HG02642 (cell line): ENCODE data around the gene TMPRSS4.

Experiments
- ATAC-seq: cut with Tn5 transposase; IDR thresholded peaks from one replicate; pipeline ENCODE4 v1.9.1; 2021; ENCODE audit warnings: mild to moderate bottlenecking; ENCODE audit not compliant: unreplicated experiment, poor library complexity

Gene TMPRSS4, protein sequence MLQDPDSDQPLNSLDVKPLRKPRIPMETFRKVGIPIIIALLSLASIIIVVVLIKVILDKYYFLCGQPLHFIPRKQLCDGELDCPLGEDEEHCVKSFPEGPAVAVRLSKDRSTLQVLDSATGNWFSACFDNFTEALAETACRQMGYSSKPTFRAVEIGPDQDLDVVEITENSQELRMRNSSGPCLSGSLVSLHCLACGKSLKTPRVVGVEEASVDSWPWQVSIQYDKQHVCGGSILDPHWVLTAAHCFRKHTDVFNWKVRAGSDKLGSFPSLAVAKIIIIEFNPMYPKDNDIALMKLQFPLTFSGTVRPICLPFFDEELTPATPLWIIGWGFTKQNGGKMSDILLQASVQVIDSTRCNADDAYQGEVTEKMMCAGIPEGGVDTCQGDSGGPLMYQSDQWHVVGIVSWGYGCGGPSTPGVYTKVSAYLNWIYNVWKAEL

DNA sequence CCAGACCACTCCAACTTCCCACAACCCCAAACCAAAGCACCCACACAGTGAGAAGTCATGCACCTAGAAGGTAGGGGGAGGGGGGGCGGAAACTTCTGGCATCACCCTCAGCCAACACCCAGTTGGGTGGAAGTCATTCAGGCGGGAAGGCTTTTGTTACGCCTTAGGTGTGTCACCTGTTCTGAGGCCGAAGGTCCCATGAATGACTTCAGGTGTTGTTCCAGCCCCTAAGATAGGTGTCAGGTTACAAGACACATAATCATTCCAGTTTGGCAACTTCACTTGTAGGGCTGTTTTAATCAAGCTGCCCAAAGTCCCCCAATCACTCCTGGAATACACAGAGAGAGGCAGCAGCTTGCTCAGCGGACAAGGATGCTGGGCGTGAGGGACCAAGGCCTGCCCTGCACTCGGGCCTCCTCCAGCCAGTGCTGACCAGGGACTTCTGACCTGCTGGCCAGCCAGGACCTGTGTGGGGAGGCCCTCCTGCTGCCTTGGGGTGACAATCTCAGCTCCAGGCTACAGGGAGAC is at the start of gene TMPRSS4:
Gene TMPRSS4, plus strand, starts transcription at position 325 of the 528 bp plus-strand sequence. CDS start 225 bp downstream, outside the sequence.
- ATAC-seq, result no peak

DNA sequence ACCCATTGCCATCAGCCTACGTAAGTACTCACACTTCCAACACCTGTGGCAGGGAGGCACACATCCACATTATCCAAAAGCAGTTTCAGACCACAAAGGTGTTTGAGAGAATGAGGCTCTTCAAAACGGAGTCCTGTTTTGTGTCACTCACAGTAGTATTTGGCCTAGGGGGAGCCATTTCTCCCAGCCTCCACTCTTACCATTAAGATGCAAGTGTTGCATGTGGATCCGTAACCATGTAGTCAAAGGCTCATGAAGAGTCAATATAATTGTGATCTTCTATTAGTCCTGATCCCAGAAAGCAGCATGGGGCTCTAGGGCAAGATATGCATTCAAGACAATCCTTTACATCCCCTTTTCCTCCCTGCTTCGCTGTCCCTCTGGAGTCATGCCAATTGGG is 49.2 kb upstream of the TMPRSS4 start:
- ATAC-seq, result no peak

DNA sequence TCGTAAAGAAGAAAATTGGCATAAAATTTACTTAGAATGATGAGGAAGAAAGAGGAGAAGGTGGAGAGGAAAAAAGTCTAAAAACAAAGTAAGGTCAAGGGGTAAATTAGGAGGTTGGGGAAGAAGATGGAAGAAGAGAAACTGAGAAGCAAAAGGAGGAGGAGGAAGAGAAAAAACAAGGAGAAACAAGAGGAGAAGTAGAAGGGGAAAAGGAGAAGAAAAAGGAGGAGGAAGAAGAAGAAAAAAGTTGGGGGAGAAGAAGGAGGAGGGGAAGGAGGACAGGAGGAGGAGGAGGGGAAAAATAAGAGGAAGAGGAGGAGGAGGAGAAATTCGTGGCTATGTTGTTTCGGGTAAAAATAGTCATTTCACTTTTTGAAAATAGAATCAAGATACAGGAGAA is 48.3 kb upstream of the TMPRSS4 start:
- no peak for ATAC-seq

DNA sequence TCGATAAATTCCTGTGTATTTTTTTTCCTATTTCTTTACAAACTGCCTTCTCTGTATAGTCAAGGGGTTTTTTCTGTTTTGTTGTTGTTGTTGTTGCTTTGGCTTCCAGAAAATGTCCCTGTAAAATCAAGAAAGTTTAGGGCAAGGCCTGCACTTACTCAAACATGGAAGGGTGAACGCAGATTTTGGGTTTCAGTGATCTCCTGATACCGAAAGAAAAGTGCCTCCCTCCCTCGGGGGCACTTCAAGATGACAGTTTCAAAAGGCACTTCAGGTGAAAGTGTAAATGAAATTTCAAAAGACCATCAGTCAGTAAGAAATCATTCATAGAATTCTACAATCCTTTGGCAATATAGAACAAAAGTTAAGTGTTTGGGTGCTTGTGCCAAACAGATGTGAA is 43.4 kb upstream of the TMPRSS4 start:
- ATAC-seq, result no peak

DNA sequence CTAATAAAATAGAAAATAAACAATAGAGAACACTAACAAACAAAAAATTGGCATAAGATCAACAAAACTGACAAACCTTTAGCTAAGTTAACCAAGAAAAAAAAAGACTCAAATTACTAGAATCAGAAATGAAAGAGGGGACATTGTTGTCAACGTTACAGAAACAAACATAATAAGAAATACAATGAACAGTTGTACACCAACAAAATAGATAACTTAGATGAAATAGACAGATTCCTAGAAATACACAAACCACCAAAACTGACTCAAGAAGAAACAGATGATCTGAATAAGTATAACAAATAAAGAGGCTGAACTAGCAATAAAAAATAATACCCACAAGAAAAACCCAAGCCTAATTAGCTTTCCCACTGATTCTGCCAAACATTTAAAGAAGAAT is 34.7 kb upstream of the TMPRSS4 start:
- no peak for ATAC-seq

DNA sequence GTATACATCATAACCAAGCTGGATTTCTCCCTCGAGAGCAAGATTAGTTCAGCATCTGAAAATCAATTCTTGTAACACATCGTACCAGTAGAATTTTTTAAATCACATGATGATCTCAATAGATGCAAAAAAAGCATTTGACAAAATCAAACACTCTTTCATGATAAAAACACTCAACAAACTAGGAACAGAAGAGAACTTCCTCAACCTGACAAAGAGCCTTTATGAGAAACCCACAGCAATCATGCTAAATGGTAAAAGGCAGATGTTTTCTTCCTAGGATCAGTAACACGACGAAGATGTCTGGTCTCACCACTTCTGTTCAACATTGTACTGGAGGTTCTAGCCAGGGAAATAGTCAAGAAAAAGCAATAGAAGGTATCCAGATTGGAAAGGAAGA is 34.1 kb upstream of the TMPRSS4 start:
- ATAC-seq, result no peak

DNA sequence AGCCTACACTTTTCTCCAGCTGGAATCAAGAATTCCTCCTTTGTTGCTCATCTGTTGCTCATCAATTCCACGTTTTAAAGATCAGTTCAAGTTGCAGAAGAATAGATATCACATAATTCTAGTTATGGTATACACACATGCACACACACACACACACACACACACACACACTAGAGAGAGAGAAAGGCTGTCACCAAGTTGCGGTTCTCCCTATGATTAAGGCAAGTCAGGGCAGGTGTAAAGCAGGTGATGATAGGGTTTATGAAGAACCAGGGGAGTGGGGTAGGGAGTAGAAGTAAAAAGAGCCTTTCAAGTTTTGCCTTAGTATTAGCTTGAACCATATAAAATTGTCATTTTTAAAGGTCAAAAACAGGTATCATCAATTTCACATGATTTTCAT is 31.7 kb upstream of the TMPRSS4 start:
- no peak for ATAC-seq

DNA sequence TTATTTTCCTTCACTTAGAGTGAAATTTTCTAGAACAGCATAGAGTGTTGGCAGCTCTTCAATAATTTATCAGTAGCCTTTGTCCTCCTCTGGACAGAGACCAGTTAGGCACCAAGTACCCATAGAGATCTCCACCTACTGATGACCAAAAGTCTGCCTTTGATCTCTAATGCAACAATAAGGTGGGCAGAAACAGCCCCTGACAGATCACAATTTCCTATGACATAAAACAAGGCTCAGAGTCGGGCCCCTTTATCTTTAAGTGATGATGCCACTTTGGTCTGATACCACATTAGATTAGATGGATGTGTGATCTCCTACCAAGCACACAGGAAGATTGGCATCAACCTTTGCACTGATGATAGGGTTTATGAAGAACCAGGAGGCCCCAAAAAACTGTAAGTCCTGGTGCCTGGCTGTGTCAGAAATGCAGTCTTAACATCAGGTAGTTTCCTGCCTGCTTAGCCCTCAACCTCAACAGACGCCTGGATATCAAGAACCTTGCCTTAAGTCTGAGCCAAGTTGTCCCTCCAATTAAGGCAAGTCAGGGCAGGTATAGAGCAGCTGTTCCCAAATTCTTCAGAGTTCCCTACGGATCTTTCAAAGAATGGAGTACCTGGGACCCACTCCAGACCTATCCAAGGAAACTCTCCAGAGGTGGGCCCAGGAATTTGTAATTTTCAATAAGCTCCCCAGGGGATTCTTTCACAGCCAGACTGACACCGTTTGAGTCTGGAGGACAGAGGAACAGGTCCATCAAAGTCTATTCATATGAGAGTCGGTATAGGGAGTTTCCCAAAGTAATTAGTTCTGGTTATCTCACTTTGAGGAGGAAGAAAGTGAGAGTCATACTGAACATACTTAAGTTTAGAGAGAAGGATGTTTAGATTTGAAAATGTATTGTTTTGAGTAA is 30.6 kb upstream of the TMPRSS4 start:
- ATAC-seq, result no peak

DNA sequence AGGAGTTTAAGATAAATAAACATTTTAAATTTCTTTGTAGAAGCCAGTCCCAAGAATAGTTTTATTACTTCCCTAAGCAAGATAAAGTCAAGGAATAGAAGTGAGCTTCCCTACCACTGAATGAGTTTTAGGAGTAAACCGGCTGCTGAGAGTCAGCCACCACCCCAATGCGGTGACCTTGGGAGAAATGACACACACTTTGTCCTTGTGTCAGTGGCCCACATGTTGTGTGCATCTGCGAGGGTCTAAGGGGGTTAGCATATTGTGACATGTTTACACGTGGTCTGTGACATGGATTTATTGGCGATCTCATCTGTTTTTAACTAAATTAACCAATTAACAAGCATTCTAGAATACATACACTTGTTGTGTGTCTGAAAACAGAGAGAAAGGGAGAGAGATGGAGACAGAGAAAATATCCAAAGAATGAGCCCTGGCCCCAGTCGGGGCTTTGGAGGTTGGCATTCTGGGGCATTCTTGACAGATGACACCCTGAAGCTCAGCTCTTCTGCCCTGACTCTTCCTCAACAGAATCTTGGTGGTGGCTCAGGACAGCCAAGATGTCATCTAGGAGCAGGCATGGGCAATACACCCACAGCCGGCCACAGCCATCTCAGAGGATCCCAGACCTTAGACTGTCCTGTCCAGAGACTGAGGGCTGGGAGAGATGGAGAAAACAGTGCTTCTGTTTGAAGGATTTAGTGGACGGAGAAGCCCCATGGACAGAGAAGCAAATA is 29.7 kb upstream of the TMPRSS4 start:
- no peak for ATAC-seq

DNA sequence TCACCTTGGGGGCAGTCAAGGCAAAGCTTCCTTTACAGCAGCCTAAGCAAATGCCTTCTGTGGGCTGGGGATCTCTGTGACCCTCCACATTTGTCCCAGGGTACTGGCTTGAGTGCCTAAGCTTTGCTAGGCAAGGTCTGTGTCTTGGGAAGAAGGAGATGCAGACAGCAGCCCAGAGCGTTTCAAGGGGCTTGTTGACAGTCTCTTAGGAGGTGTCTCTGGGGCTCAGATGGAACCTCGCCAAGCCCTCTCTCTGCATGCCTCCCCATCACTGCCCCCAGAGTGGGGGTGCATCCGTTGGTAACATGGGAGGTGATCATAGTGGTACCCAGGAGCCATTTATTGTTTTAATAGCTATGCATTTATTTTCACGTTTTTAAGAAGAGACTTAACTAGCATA is 29.1 kb upstream of the TMPRSS4 start:
- no peak for ATAC-seq

DNA sequence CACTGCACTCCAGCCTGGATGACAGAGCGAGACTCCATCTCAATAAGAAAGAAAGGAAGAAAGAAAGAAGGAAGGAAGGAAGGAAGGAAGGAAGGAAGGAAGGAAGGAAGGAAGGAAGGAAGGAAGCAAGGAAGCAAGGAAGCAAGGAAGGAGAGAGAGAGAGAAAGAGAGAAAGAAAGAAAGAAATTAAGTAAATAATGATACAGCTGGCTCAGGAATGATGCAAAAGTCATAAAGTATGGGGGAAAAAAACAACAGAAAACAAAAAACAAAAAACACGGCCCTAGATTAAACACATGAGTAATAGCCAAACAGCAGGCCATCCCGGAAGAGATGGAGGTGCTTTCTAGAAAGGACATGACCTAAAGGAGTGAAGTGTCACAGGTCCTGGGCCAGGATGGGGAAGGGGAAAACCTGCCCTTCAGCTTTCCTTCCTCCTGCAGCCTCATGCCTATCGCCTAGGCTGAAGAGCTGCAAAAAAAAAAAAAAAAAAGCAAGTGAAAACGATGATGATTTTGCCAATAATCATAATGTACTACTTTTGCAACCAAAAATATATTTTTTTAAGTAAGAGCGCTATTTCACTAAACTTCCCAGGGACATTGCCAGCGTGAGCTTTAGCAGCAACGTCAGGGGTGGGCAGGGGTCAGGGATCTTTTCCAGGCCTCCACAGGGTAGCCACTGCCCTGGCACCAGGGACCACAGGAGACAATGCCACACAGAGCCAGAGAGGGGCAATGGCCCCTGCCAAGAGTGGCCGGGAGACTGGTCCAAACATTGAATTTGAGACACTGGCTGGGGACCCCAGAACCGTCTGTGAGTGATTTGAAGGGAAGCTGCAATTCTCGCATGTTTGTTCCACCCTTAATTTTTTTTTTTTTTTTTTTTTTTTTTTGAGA is 28.2 kb upstream of the TMPRSS4 start:
- no peak for ATAC-seq

DNA sequence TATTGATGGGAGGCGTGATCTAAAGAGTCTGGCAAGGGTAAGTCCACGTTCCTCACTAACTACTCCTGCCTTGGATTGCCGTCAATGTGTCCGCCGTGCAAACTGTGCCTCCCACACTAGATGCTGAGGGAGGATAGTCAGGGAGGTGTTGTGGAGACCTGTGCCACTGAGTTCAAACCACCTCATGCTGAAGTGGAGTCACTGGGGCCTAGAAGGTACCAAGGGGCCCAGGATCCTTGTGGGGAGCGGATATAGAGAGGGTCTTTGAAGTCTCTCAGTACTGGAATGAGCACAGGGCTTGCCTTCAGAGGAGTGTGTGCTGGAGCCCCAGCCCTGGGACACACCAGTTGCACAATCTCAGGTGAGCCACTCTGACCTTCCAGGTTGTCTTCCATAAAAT is 27.1 kb upstream of the TMPRSS4 start:
- no peak for ATAC-seq

DNA sequence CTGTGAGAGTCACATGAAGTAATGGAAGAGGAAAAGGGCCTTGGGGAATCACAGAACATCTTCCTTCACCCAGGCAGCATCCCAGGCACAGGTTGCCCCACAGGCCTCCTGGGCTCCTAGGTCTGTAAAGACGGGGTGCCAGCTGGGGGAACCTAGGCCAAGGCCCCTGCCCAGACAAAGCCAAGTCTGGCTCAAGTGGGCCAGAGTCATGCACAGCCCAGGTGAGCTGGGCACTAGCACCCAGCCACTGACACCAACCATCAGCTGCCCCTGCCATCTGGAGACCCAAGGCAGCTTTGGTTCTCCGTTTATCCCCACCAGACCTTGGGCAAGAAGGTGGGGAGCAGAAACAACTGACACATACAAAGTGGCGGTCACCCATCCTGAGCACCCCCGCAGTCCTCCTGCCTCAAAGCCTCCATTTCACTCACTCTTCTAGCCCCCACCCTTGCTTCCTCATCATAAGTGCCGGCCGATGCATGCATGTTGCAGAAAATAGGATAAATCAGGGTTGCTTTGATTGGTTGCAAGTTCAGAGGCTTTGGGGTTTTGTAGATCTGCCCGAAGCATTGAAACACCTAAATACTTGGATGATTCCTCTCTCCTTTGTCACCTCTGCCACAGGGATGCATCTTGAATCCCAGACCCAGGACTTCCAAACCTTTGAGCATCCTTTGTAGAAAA is 26.5 kb upstream of the TMPRSS4 start:
- ATAC-seq, result no peak

DNA sequence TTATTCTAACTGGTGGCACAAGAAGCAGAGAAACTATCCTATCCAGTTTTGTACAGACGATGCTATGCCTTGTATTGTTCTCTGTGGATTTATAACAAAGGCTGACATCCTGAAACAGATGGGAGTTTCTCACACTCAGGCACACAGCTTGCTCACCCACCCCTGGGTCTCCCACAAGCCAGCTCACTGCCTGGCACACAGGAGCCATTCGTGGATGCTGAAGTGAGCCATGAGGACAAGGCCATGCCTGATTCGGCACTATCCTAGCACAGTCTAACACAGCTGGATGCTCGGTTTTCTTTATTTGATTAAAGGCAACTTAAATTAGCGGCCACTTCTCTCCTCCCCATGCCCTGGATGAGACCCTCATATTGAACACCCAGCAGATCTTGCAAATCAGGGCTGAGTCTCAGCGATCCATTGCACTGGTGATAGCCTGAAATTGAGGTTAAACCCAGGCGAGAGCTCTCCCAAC is 25.7 kb upstream of the TMPRSS4 start:
- ATAC-seq, result no peak

DNA sequence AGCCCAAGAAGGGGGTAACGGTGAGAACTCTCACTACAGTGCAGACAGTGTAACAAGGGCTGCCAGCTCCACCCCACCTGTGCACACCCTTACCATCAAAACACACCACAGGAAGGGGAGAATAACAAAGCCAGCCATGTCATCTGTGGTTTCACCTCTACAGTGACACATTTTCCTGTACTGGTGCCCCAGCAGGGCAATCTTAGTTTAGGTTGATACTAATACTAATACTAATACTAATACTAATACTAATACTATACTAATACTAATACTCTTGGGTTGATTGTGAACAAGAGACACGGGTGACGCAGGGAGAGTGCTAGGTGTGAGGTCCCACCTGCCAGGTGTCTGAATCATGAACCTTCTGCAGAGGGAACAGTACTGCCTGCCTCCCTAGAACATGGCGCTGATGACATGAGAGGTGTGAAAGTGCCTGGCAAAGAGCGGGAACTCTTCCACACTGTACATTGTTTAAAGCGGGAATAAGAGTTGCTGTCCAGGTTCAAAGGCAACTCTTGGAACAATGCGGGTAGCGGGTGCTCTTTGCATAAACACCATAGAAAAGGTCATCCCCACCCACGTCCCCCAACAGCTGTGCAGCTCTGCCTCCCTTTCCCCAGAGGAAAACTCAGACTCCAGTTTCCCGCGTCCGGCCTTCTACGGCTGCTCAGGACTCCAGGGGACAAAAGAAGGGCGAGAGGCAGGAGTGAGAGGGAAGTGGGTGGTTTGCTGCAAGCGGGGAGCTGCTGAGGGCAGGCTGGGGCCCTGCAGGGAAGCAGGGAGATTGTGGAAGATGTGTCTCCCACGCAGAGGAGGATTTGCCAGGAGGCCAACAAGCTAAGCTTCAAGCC is 25.0 kb upstream of the TMPRSS4 start:
- peak; percentile 55 for ATAC-seq

DNA sequence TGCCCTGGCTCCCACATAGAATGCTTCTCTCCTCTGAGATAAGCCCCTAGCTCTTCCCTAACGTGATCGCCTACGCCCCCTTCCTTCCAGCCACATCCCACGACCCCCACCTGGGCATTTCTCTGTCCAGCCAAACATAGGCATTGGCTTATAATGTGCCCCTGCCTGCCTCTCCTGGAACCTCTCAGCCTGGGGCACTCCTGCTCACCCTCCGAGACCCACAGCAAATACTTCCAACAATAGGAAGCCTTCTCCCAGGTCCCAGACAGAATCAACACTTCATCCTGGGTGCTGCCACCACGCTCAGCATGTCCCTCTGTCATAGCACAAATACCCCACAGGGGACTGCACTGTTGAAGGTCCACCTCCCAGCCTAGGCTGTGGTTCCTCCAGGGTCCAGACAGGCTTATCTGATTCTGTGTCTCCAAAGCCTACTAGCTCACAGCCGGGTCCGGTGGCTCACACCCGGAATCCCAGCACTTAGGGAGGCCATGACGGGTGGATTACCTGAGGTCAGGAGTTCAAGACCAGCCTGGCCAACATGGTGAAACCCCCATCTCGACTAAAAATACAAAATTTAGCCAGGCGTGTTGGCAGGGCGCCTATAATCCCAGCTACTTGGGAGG is 24.2 kb upstream of the TMPRSS4 start:
- ATAC-seq, result no peak
